H1 (cell line): Measurements from ENCODE around the gene LPP. TPM values are rescaled to one million over a fixed set of nuclear protein-coding genes. Genes with fewer than 3 reads are reported as not detected.

ENCODE experiments used
- CTCF ChIA-PET: fragments of 300-600 bp; sonication (Branson Sonifier 250); formaldehyde crosslinking; loops from one replicate; lab custom pipeline; 2021; ENCODE audit not compliant: partially characterized antibody; lab: Charles Lee
- POLR2A ChIA-PET: fragments of 300-600 bp; sonication (Branson Sonifier 250); formaldehyde crosslinking; loops from one replicate; lab custom pipeline; 2021; ENCODE audit warnings: inconsistent platforms; ENCODE audit not compliant: partially characterized antibody; lab: Charles Lee
- DNase-seq, 2 experiments: peaks; one replicate each; pipeline versions ENCODE4 v3.0.0 to v3.0.0-alpha.2; 2010 to 2022; ENCODE audit warnings: low spot score in 2 of 2, low read depth in 1 of 2, mixed read lengths in 1 of 2
- FAIRE-seq: peaks from 2 replicates; lab custom pipeline; 2011; peaks lifted over from hg19 to GRCh38; lab: Jason Lieb, UNC
- H2AFZ ChIP-seq: 2 replicates; pipeline ENCODE4 v1.8.1; 2012; ENCODE audit warnings: low read length, inconsistent platforms
- H2AK5ac ChIP-seq: 2 replicates; pipeline ENCODE4 v1.6.1; 2013; ENCODE audit warnings: low read depth, low read length
- H2BK120ac ChIP-seq: replicated peaks from 2 replicates; pipeline ENCODE3; 2013; ENCODE audit warnings: low read depth, low read length, inconsistent platforms
- H2BK12ac ChIP-seq: 2 replicates; pipeline ENCODE4 v1.6.1; 2013; ENCODE audit warnings: low read depth, low read length
- H2BK15ac ChIP-seq: 2 replicates; pipeline ENCODE4 v1.6.1; 2013; ENCODE audit warnings: low read length
- H2BK20ac ChIP-seq: 2 replicates; pipeline ENCODE4 v1.6.1; 2013; ENCODE audit warnings: low read length
- H2BK5ac ChIP-seq: 2 replicates; pipeline ENCODE4 v1.6.1; 2013; ENCODE audit warnings: low read depth, low read length
- H3K14ac ChIP-seq: 2 replicates; pipeline ENCODE4 v1.6.1; 2013; ENCODE audit warnings: inconsistent platforms; ENCODE audit not compliant: insufficient read length
- H3K18ac ChIP-seq: 2 replicates; pipeline ENCODE4 v1.6.1; 2013; ENCODE audit warnings: low read length; ENCODE audit errors: extremely low read depth
- H3K23ac ChIP-seq: 2 replicates; pipeline ENCODE4 v1.6.1; 2013; ENCODE audit warnings: inconsistent platforms; ENCODE audit not compliant: insufficient read length
- H3K23me2 ChIP-seq: 2 replicates; pipeline ENCODE4 v1.6.1; 2013; ENCODE audit warnings: low read depth, low read length
- H3K27ac ChIP-seq: 2 replicates; pipeline ENCODE4 v1.6.1; 2011; ENCODE audit warnings: low read depth, low read length, inconsistent platforms
- H3K27me3 ChIP-seq, 4 experiments: replicated peaks in 1 of 4; 1 replicate in 1 of 4; 2 replicates in 3 of 4; pipeline versions ENCODE4 v1.6.1 to v1.8.1; 2011 to 2013; ENCODE audit warnings: low read length in 3 of 4, mild to moderate bottlenecking in 3 of 4, inconsistent platforms in 2 of 4, mixed read lengths in 2 of 4, moderate library complexity in 1 of 4; ENCODE audit not compliant: control insufficient read depth in 3 of 4, insufficient read depth in 3 of 4; ENCODE audit errors: extremely low read depth in 1 of 4
- H3K36me3 ChIP-seq, 4 experiments: 2 replicates each; pipeline versions ENCODE4 v1.6.1 to v1.8.1; 2011 to 2013; ENCODE audit warnings: mild to moderate bottlenecking in 4 of 4, low read length in 3 of 4, moderate library complexity in 2 of 4, control low read depth in 1 of 4, inconsistent platforms in 1 of 4; ENCODE audit not compliant: insufficient read depth in 4 of 4, control insufficient read depth in 2 of 4
- H3K4ac ChIP-seq: replicated peaks from 2 replicates; pipeline ENCODE3; 2013; ENCODE audit warnings: low read length, low read depth, mixed read lengths, inconsistent platforms; ENCODE audit not compliant: insufficient read length
- H3K4me1 ChIP-seq, 4 experiments: replicated peaks in 1 of 4; 1 replicate in 1 of 4; 2 replicates in 3 of 4; pipeline versions ENCODE4 v1.6.1 to v1.8.1; 2011 to 2013; ENCODE audit warnings: low read length in 3 of 4, inconsistent platforms in 2 of 4, mixed read lengths in 1 of 4; ENCODE audit not compliant: insufficient read depth in 4 of 4, control insufficient read depth in 3 of 4
- H3K4me2 ChIP-seq, 2 experiments: 2 replicates each; pipeline versions ENCODE4 v1.6.1 to v1.8.1; 2011 to 2013; ENCODE audit warnings: low read depth in 2 of 2, low read length in 2 of 2, control low read depth in 1 of 2, inconsistent platforms in 1 of 2, mild to moderate bottlenecking in 1 of 2; ENCODE audit not compliant: insufficient read depth in 1 of 2
- H3K4me3 ChIP-seq, 4 experiments: fragments of 200-600, 300-600 bp in 1 of 4; sonication (generic), shearing (Covaris generic), sonication (Bioruptor Twin) in 1 of 4; 2 replicates each; pipeline versions ENCODE4 v1.5.1 to v1.8.1; 2011 to 2016; ENCODE audit warnings: low read length in 4 of 4, low read depth in 3 of 4, control low read depth in 2 of 4, inconsistent platforms in 2 of 4, mild to moderate bottlenecking in 2 of 4, mixed read lengths in 1 of 4, moderate library complexity in 1 of 4; ENCODE audit not compliant: insufficient read depth in 2 of 4; ENCODE audit errors: extremely low read depth in 1 of 4
- H3K56ac ChIP-seq: replicated peaks from 2 replicates; pipeline ENCODE3; 2013; ENCODE audit warnings: low read depth, mild to moderate bottlenecking, mixed read lengths, low read length, inconsistent platforms; ENCODE audit not compliant: insufficient read length
- H3K79me1 ChIP-seq: 2 replicates; pipeline ENCODE4 v1.6.1; 2013; ENCODE audit warnings: low read depth, low read length, control low read depth
- H3K79me2 ChIP-seq, 2 experiments: 2 replicates each; pipeline versions ENCODE4 v1.6.1 to v1.8.1; 2012 to 2013; ENCODE audit warnings: low read length in 2 of 2, mild to moderate bottlenecking in 2 of 2, inconsistent platforms in 1 of 2; ENCODE audit not compliant: insufficient read depth in 2 of 2, control insufficient read depth in 1 of 2
- H3K9ac ChIP-seq, 4 experiments: replicated peaks in 1 of 4; 1 replicate in 1 of 4; 2 replicates in 3 of 4; pipeline versions ENCODE4 v1.6.1 to v1.8.1; 2011 to 2013; ENCODE audit warnings: low read depth in 3 of 4, low read length in 3 of 4, control low read depth in 2 of 4, mild to moderate bottlenecking in 2 of 4, moderate library complexity in 2 of 4, inconsistent platforms in 1 of 4; ENCODE audit errors: extremely low read depth in 1 of 4
- H3K9me3 ChIP-seq, 2 experiments: 2 replicates each; pipeline versions ENCODE4 v1.6.1 to v1.8.1; 2012 to 2013; ENCODE audit warnings: mild to moderate bottlenecking in 2 of 2, moderate library complexity in 2 of 2, control low read depth in 1 of 2, inconsistent platforms in 1 of 2, low read depth in 1 of 2, low read length in 1 of 2, mixed read lengths in 1 of 2; ENCODE audit not compliant: insufficient read depth in 2 of 2
- H4K20me1 ChIP-seq, 2 experiments: replicated peaks in 1 of 2; 2 replicates each; pipeline versions ENCODE3 to v1.8.1; 2011 to 2013; ENCODE audit warnings: inconsistent platforms in 2 of 2, low read length in 2 of 2, mild to moderate bottlenecking in 1 of 2; ENCODE audit not compliant: insufficient read depth in 2 of 2, control insufficient read depth in 1 of 2
- H4K5ac ChIP-seq: 2 replicates; pipeline ENCODE4 v1.6.1; 2013; ENCODE audit warnings: low read length, low read depth, mixed read lengths, inconsistent platforms; ENCODE audit not compliant: insufficient read length
- H4K8ac ChIP-seq: 2 replicates; pipeline ENCODE4 v1.8.0; 2013; ENCODE audit warnings: mild to moderate bottlenecking, moderate library complexity, low read length, inconsistent platforms; ENCODE audit not compliant: insufficient read depth; ENCODE audit errors: extremely low read depth
- H4K91ac ChIP-seq: replicated peaks from 2 replicates; pipeline ENCODE3; 2013; ENCODE audit warnings: low read length, mixed read lengths, inconsistent platforms; ENCODE audit not compliant: insufficient read length
- BCL11A ChIP-seq, 2 experiments: IDR thresholded peaks; one replicate each; pipeline ENCODE4 v1.6.1; 2011; ENCODE audit warnings: low read depth in 2 of 2, low read length in 2 of 2, mild to moderate bottlenecking in 2 of 2
- CHD2 ChIP-seq: IDR thresholded peaks from 2 replicates; pipeline ENCODE4 v1.6.1; 2012; ENCODE audit warnings: low read length, improper control_type of control experiment
- EGR1 ChIP-seq: IDR thresholded peaks from 2 replicates; pipeline ENCODE4 v1.6.1; 2011; ENCODE audit warnings: low read depth, low read length, borderline replicate concordance
- KDM1A ChIP-seq: fragments of 200-600, 300-600 bp; sonication (generic); IDR thresholded peaks from 2 replicates; pipeline ENCODE4 v1.7.1; 2016; ENCODE audit warnings: mild to moderate bottlenecking, low read length, borderline replicate concordance
- POU5F1 ChIP-seq: IDR thresholded peaks from 2 replicates; pipeline ENCODE4 v1.6.1; 2011; ENCODE audit warnings: low read depth, mild to moderate bottlenecking, low read length, moderate library complexity
- RFX5 ChIP-seq: IDR thresholded peaks from 2 replicates; pipeline ENCODE4 v1.6.1; 2011; ENCODE audit warnings: low read depth, low read length, improper control_type of control experiment, borderline replicate concordance
- RNF2 ChIP-seq: fragments of 200-900, 300-1000 bp; sonication (generic); IDR thresholded peaks from 2 replicates; pipeline ENCODE4 v1.7.1; 2016; ENCODE audit warnings: borderline replicate concordance, low read depth, mild to moderate bottlenecking, antibody characterized with exemption, low read length; ENCODE audit not compliant: poor library complexity, severe bottlenecking; ENCODE audit errors: missing control alignments
- SIN3A ChIP-seq, 2 experiments: IDR thresholded peaks in 1 of 2; conservative IDR thresholded peaks in 1 of 2; 2 replicates each; pipeline ENCODE4 v1.6.1; 2011 to 2012; ENCODE audit warnings: low read length in 2 of 2, improper control_type of control experiment in 1 of 2, low read depth in 1 of 2, mild to moderate bottlenecking in 1 of 2
- SUZ12 ChIP-seq: fragments of 200-600 bp; sonication (generic); IDR thresholded peaks from 2 replicates; pipeline ENCODE4 v1.6.1; 2012; ENCODE audit warnings: mild to moderate bottlenecking, inconsistent platforms, low read length, moderate library complexity, mixed read lengths
- YY1 ChIP-seq: IDR thresholded peaks from 2 replicates; pipeline ENCODE4 v1.6.1; 2011; ENCODE audit warnings: low read depth, mild to moderate bottlenecking, low read length
- ZNF274 ChIP-seq: IDR thresholded peaks from 2 replicates; pipeline ENCODE4 v1.7.0; 2012; ENCODE audit warnings: low read length, borderline replicate concordance; ENCODE audit errors: extremely low read depth
- WGBS, 2 experiments: shearing (Covaris generic) in 1 of 2; methylation state at CpG; one replicate each; pipeline versions ENCODE4 v1.1.6 to v1.1.7; 2013 to 2015; ENCODE audit warnings: low lambda C conversion rate in 2 of 2, mixed read lengths in 2 of 2, inconsistent platforms in 1 of 2, low coverage in 1 of 2, missing lambda C conversion rate in 1 of 2; ENCODE audit not compliant: insufficient replicate concordance in 2 of 2, insufficient coverage in 1 of 2, insufficient read length in 1 of 2; ENCODE audit errors: extremely low coverage in 1 of 2, missing lambda C conversion rate in 1 of 2; 5-methylcytosine and 5-hydroxymethylcytosine counted together
- polyA plus RNA-seq, 7 experiments: library from polyadenylated mRNA; depleted of rRNA in 3 of 7; stranded (reverse) in 5 of 7; unstranded in 2 of 7; fragments of >200 nt in 5 of 7; fragments of 200-250 nt in 2 of 7; gene quantifications; 1 replicate in 5 of 7; 2 replicates in 1 of 7; 4 replicates in 1 of 7; pipeline versions ENCODE4 v1.2.1 to v1.2.3, GENCODE V29; 2011 to 2013; ENCODE audit warnings: missing spikeins in 2 of 7, mixed read lengths in 2 of 7
- total RNA-seq: library from RNA; stranded (reverse); fragmentation: NEBNext Ultra II Directional; extraction: Animal tissue kit (Norgen Biotek cat#: 25700); gene quantifications from 2 replicates; pipeline ENCODE4 v1.2.1, GENCODE V29; 2021
- TF ChIP-seq, protein P1 (sequence below), 3 experiments: IDR thresholded peaks; 1 replicate in 2 of 3; 2 replicates in 1 of 3; pipeline versions ENCODE4 v1.5.1 to v1.6.1; 2011; ENCODE audit warnings: low read length in 3 of 3, mild to moderate bottlenecking in 3 of 3, inconsistent platforms in 2 of 3, low read depth in 1 of 3, moderate library complexity in 1 of 3; ENCODE audit not compliant: insufficient read depth in 1 of 3; ENCODE audit errors: control extremely low read depth in 1 of 3

The LPP gene
- total and polyA plus RNA-seq, 2 of the 8 experiments (the other 6 are each of a cell fraction or from before 2014, with no cell fraction given): 10.0 to 53.3 TPM

GRCh38 chr3:188617270-188617669 lies 463.3 kb downstream of the LPP start:
- no peak overlapping the region for H3K4me2 ChIP-seq
- H3K79me2 ChIP-seq: no peaks in the 10 kb centered on the region
- no peak overlapping the region for H3K23ac ChIP-seq
- H4K91ac ChIP-seq: no peak overlapping the region
- H3K9ac ChIP-seq: no peak overlapping the region
- no peaks in the 10 kb centered on the region for H4K20me1 ChIP-seq
- H3K4me1 ChIP-seq: no peaks in the 10 kb centered on the region
- WGBS, 2 experiments: 95% methylated on average over 2 of the region's 2 CpGs; no CpG with 5 or more reads in 1 of the 2 experiments
- POLR2A ChIA-PET: no interaction called here
- CTCF ChIA-PET: interaction anchor here (0.5 kb wide), 1 partner anchor 213 kb away, joined by 3 read pairs; no protein-coding TSS in a partner anchor
- H3K23me2 ChIP-seq: no peaks in the 10 kb centered on the region
- H2AK5ac ChIP-seq: no peak overlapping the region
- H3K18ac ChIP-seq: no peak overlapping the region
- no peak overlapping the region for H2BK20ac ChIP-seq
- H3K27ac ChIP-seq: no peak overlapping the region
- no peak overlapping the region for H2AFZ ChIP-seq
- no peak overlapping the region for H3K56ac ChIP-seq
- no peak overlapping the region for H4K8ac ChIP-seq
- H3K79me1 ChIP-seq: no peaks in the 10 kb centered on the region
- H2BK120ac ChIP-seq: no peak overlapping the region
- no peak overlapping the region for H3K4me3 ChIP-seq
- no peak for DNase-seq
- H2BK5ac ChIP-seq: no peak overlapping the region
- H3K14ac ChIP-seq: no peak overlapping the region
- H3K36me3 ChIP-seq: no peaks in the 10 kb centered on the region
- FAIRE-seq: no peak
- no peak overlapping the region for H2BK15ac ChIP-seq
- no peaks in the 10 kb centered on the region for H3K9me3 ChIP-seq
- H3K4ac ChIP-seq: no peak overlapping the region
- H4K5ac ChIP-seq: no peak overlapping the region
- H3K27me3 ChIP-seq: no peaks in the 10 kb centered on the region
- no peak overlapping the region for H2BK12ac ChIP-seq
- TF ChIP-seq ZNF274 (no peak), RNF2 (no peak), POU5F1 (no peak), YY1 (no peak), BCL11A (IDR thresholded peaks at IDR 0.05; ENCODE audit: low read depth in 2 of 2, low read length in 2 of 2) (no peak), CHD2 (no peak), EGR1 (no peak), KDM1A (no peak), SUZ12 (no peak), RFX5 (no peak), SIN3A (conservative IDR thresholded peaks at IDR 0.05 in 1 of 2, IDR thresholded peaks at IDR 0.05 in 1 of 2; ENCODE audit: low read depth in 1 of 2, low read length in 2 of 2) (no peak)
- TF ChIP-seq, protein P1, sequence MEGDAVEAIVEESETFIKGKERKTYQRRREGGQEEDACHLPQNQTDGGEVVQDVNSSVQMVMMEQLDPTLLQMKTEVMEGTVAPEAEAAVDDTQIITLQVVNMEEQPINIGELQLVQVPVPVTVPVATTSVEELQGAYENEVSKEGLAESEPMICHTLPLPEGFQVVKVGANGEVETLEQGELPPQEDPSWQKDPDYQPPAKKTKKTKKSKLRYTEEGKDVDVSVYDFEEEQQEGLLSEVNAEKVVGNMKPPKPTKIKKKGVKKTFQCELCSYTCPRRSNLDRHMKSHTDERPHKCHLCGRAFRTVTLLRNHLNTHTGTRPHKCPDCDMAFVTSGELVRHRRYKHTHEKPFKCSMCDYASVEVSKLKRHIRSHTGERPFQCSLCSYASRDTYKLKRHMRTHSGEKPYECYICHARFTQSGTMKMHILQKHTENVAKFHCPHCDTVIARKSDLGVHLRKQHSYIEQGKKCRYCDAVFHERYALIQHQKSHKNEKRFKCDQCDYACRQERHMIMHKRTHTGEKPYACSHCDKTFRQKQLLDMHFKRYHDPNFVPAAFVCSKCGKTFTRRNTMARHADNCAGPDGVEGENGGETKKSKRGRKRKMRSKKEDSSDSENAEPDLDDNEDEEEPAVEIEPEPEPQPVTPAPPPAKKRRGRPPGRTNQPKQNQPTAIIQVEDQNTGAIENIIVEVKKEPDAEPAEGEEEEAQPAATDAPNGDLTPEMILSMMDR (IDR thresholded peaks at IDR 0.05; ENCODE audit: control extremely low read depth in 1 of 3, insufficient read depth in 1 of 3, low read depth in 1 of 3, low read length in 3 of 3): no peak
